ENCODE measurements around the gene UNK. TPM values are rescaled to one million over a fixed set of nuclear protein-coding genes. Genes with fewer than 3 reads are reported as not detected.
A peak's percentile ranks its signal among the peaks of the same experiment; 100 is the strongest.

Gene UNK
- total and polyA plus RNA-seq, 7 donors: 12.7 to 29.6 (median 23.5) TPM

GRCh38 chr17:75764711-75765421 is 19.7 kb upstream of the UNK start, which contains the start of gene GALK1:
Gene GALK1, minus strand, starts transcription at chr17:75765192. Its CDS starts 56 bp downstream, at chr17:75765136.
- Histone ChIP-seq H3K9me3 (no peaks in the 10 kb centered on the region), H3K4me3 (peak within 1 kb of the TSS; percentile 58 to 69 (median 65)), H3K27me3 (no peaks in the 10 kb centered on the region), H3K4me1 (peaks cover 0 to 25% (median 17%) of the 10 kb centered on the region in 4 donors), H3K36me3 (peaks cover 0 to 16% (median 2%) of the 10 kb centered on the region in 4 donors), H3K27ac (peak within 1 kb of the TSS; percentile 78 to 90 (median 88))
- WGBS, 2 donors: 0 to 1% methylated on average over 71 of the region's 71 CpGs
- intact Hi-C loops (cut with DNase I): loop anchor here (5.0 kb wide), 1 partner anchor 62 kb away; no protein-coding TSS in a partner anchor
- TF ChIP-seq EP300 (IDR thresholded peaks at IDR 0.05) (no peak), POLR2A (IDR thresholded peaks at IDR 0.05) (peak; percentile 22 to 57), CTCF (IDR thresholded peaks at IDR 0.05) (peak in 3 of 4 experiments; percentile 32 to 50 (median 36)), POLR2AphosphoS5 (IDR thresholded peaks at IDR 0.05) (peak; percentile 48 to 87 (median 82))
- peak; percentile 89 for DNase-seq

GRCh38 chr17:75765981-75766380 is 18.6 kb upstream of the UNK start:
- Histone ChIP-seq H3K9me3 (no peaks in the 10 kb centered on the region), H3K27ac (peak overlapping the region; percentile 78 to 90 (median 88)), H3K4me3 (no peak overlapping the region), H3K36me3 (peaks cover 0 to 16% (median 2%) of the 10 kb centered on the region in 4 donors), H3K27me3 (no peaks in the 10 kb centered on the region), H3K4me1 (peaks cover 0 to 25% (median 17%) of the 10 kb centered on the region in 4 donors)
- 86 to 92% methylated on average over 4 of the region's 4 CpGs for whole genome bisulfite sequencing, 2 donors
- TF ChIP-seq POLR2A (IDR thresholded peaks at IDR 0.05) (no peak), EP300 (IDR thresholded peaks at IDR 0.05) (no peak), POLR2AphosphoS5 (IDR thresholded peaks at IDR 0.05) (no peak), CTCF (IDR thresholded peaks at IDR 0.05) (no peak)
- intact Hi-C loops (cut with DNase I): no loop called here
- DNase-seq: no peak

GRCh38 chr17:75767881-75768280 is 16.7 kb upstream of the UNK start:
- WGBS, 2 donors: 86 to 92% methylated on average over 8 of the region's 8 CpGs
- Histone ChIP-seq H3K36me3 (peaks cover 0 to 4% (median 0%) of the 10 kb centered on the region in 4 donors), H3K4me3 (no peak overlapping the region), H3K27me3 (no peaks in the 10 kb centered on the region), H3K9me3 (no peaks in the 10 kb centered on the region), H3K27ac (no peak overlapping the region), H3K4me1 (peaks cover 0 to 22% (median 19%) of the 10 kb centered on the region in 4 donors)
- intact Hi-C loops (cut with DNase I): no loop called here
- DNase-seq: peak; percentile 53
- TF ChIP-seq EP300 (IDR thresholded peaks at IDR 0.05) (no peak), POLR2A (IDR thresholded peaks at IDR 0.05) (no peak), POLR2AphosphoS5 (IDR thresholded peaks at IDR 0.05) (no peak), CTCF (IDR thresholded peaks at IDR 0.05) (no peak)

- H3K4me3 ChIP-seq: no peak overlapping the region
- peaks cover 0 to 8% (median 2%) of the 10 kb centered on the region in 4 donors for H3K36me3 ChIP-seq
- H3K4me1 ChIP-seq: peaks cover 0 to 10% (median 6%) of the 10 kb centered on the region in 4 donors
- no peaks in the 10 kb centered on the region for H3K27me3 ChIP-seq
- 31 to 72% methylated on average over 3 of the region's 3 CpGs for WGBS, 2 donors
- TF ChIP-seq EP300 (IDR thresholded peaks at IDR 0.05) (no peak), POLR2A (IDR thresholded peaks at IDR 0.05) (no peak), CTCF (IDR thresholded peaks at IDR 0.05) (no peak)
- peak; percentile 27 for DNase-seq
- H3K9me3 ChIP-seq: no peaks in the 10 kb centered on the region
- intact Hi-C loops (cut with DNase I): no loop called here
- no peak overlapping the region for H3K27ac ChIP-seq
Observed at GRCh38 chr17:75769536-75769935, 15.1 kb upstream of the UNK start.

Measured in sigmoid colon (tissue), 7 donors.